Mesendoderm (in vitro differentiated cells): ENCODE data around the gene GRB14.

Source experiments
- DNase-seq: peaks from one replicate; pipeline ENCODE4 v3.0.0; 2013
- H2AK5ac ChIP-seq: 2 replicates; pipeline ENCODE4 v1.6.1; 2013; ENCODE audit warnings: low read length, inconsistent platforms
- H2BK120ac ChIP-seq: 2 replicates; pipeline ENCODE4 v1.6.1; 2013; ENCODE audit warnings: low read depth, mild to moderate bottlenecking, low read length, moderate library complexity, mixed read lengths
- H2BK15ac ChIP-seq: replicated peaks from 2 replicates; pipeline ENCODE4 v1.6.1; 2013; ENCODE audit warnings: low read depth, mild to moderate bottlenecking, moderate library complexity
- H2BK5ac ChIP-seq: 2 replicates; pipeline ENCODE4 v1.6.1; 2013; ENCODE audit warnings: low read length, inconsistent platforms
- H3K18ac ChIP-seq: 2 replicates; pipeline ENCODE4 v1.6.1; 2013; ENCODE audit warnings: mild to moderate bottlenecking, low read length, mixed read lengths
- H3K23ac ChIP-seq: one replicate; pipeline ENCODE4 v1.6.1; 2013; ENCODE audit warnings: low read length
- H3K27ac ChIP-seq: 2 replicates; pipeline ENCODE4 v1.5.1; 2013; ENCODE audit warnings: low read depth, mild to moderate bottlenecking, inconsistent platforms, low read length, moderate library complexity
- H3K27me3 ChIP-seq: 2 replicates; pipeline ENCODE4 v1.6.1; 2013; ENCODE audit warnings: low read length, control low read depth, mild to moderate bottlenecking, inconsistent platforms; ENCODE audit not compliant: insufficient read depth, poor library complexity
- H3K36me3 ChIP-seq: 2 replicates; pipeline ENCODE4 v1.6.1; 2013; ENCODE audit warnings: low read length, inconsistent platforms; ENCODE audit not compliant: control insufficient read depth, insufficient read depth
- H3K4ac ChIP-seq: one replicate; pipeline ENCODE4 v1.6.1; 2013; ENCODE audit warnings: low read depth, mild to moderate bottlenecking, low read length, moderate library complexity
- H3K4me1 ChIP-seq: 2 replicates; pipeline ENCODE4 v1.6.1; 2013; ENCODE audit warnings: low read depth, low read length, inconsistent platforms; ENCODE audit not compliant: control insufficient read depth
- H3K4me2 ChIP-seq: 2 replicates; pipeline ENCODE4 v1.6.1; 2013; ENCODE audit warnings: low read length
- H3K4me3 ChIP-seq: 2 replicates; pipeline ENCODE4 v1.5.1; 2013; ENCODE audit warnings: mild to moderate bottlenecking, low read length
- H3K56ac ChIP-seq: one replicate; pipeline ENCODE4 v1.6.1; 2013; ENCODE audit warnings: low read length
- H3K79me1 ChIP-seq: 2 replicates; pipeline ENCODE4 v1.6.1; 2013; ENCODE audit warnings: low read length, inconsistent platforms
- H3K79me2 ChIP-seq: 2 replicates; pipeline ENCODE4 v1.6.1; 2013; ENCODE audit warnings: mild to moderate bottlenecking, low read length; ENCODE audit not compliant: control insufficient read depth, insufficient read depth
- H3K9ac ChIP-seq: 2 replicates; pipeline ENCODE4 v1.6.1; 2013; ENCODE audit warnings: low read length, inconsistent platforms
- H4K5ac ChIP-seq: one replicate; pipeline ENCODE4 v1.6.1; 2013; ENCODE audit warnings: low read length
- H4K8ac ChIP-seq: one replicate; pipeline ENCODE4 v1.6.1; 2013; ENCODE audit warnings: low read depth, mild to moderate bottlenecking, control low read depth, low read length, moderate library complexity
- WGBS: extraction: QIAGEN DNeasy Blood & Tissue Kit; methylation state at CpG from one replicate; pipeline ENCODE4 v1.1.7; 2013; ENCODE audit warnings: low lambda C conversion rate, missing lambda C conversion rate; ENCODE audit not compliant: insufficient coverage; ENCODE audit errors: extremely low coverage; 5-methylcytosine and 5-hydroxymethylcytosine counted together

GRB14 gene

GRCh38 chr2:164662066-164662465 lies 40.8 kb upstream of the GRB14 start:
- H3K4ac ChIP-seq, result no peak overlapping the region

GRCh38 chr2:164661349-164661748 lies 40.1 kb upstream of the GRB14 start:
- no peaks in the 10 kb centered on the region for H3K79me1 ChIP-seq
- no peak overlapping the region for H3K27ac ChIP-seq
- no peak overlapping the region for H3K18ac ChIP-seq
- H3K4me2 ChIP-seq, result no peak overlapping the region
- H3K27me3 ChIP-seq, result no peaks in the 10 kb centered on the region
- H3K56ac ChIP-seq, result no peak overlapping the region
- H3K23ac ChIP-seq, result no peak overlapping the region
- H3K9ac ChIP-seq, result no peak overlapping the region
- no peak overlapping the region for H4K5ac ChIP-seq
- no peak overlapping the region for H3K4ac ChIP-seq
- no peak overlapping the region for H2BK120ac ChIP-seq
- no peak overlapping the region for H3K4me3 ChIP-seq
- no peak overlapping the region for H2BK15ac ChIP-seq
- H3K36me3 ChIP-seq, result no peaks in the 10 kb centered on the region
- H3K4me1 ChIP-seq, result no peaks in the 10 kb centered on the region
- no peak overlapping the region for H2AK5ac ChIP-seq
- H3K79me2 ChIP-seq, result no peaks in the 10 kb centered on the region
- DNase-seq, result no peak
- H4K8ac ChIP-seq, result no peak overlapping the region
- H2BK5ac ChIP-seq, result no peak overlapping the region

More at GRCh38 chr2:164662066-164662465, 40.8 kb upstream of the GRB14 start:
- no peak overlapping the region for H3K56ac ChIP-seq
- H4K8ac ChIP-seq, result no peak overlapping the region
- H2BK120ac ChIP-seq, result no peak overlapping the region
- no peak overlapping the region for H2AK5ac ChIP-seq
- H3K79me1 ChIP-seq, result no peaks in the 10 kb centered on the region
- H2BK5ac ChIP-seq, result no peak overlapping the region
- no peak overlapping the region for H3K4me2 ChIP-seq
- H3K27me3 ChIP-seq, result no peaks in the 10 kb centered on the region
- H3K9ac ChIP-seq, result no peak overlapping the region
- no peak overlapping the region for H3K27ac ChIP-seq
- H3K36me3 ChIP-seq, result no peaks in the 10 kb centered on the region
- 100% methylated on average over 1 of the region's 1 CpG for WGBS
- H3K79me2 ChIP-seq, result no peaks in the 10 kb centered on the region
- H2BK15ac ChIP-seq, result no peak overlapping the region
- H4K5ac ChIP-seq, result no peak overlapping the region
- H3K4me1 ChIP-seq, result no peaks in the 10 kb centered on the region
- H3K18ac ChIP-seq, result no peak overlapping the region
- H3K4me3 ChIP-seq, result no peak overlapping the region
- H3K23ac ChIP-seq, result no peak overlapping the region
- no peak for DNase-seq

- DNase-seq, result no peak
- Histone ChIP-seq H2BK5ac (no peak overlapping the region), H4K8ac (no peak overlapping the region), H3K9ac (no peak overlapping the region), H2AK5ac (no peak overlapping the region), H3K27ac (no peak overlapping the region), H3K4me3 (no peak overlapping the region), H3K4me2 (no peak overlapping the region), H4K5ac (no peak overlapping the region), H3K4ac (no peak overlapping the region), H3K18ac (no peak overlapping the region), H3K4me1 (no peaks in the 10 kb centered on the region), H3K23ac (no peak overlapping the region), H3K79me1 (no peaks in the 10 kb centered on the region), H3K56ac (no peak overlapping the region), H3K27me3 (no peaks in the 10 kb centered on the region), H2BK15ac (no peak overlapping the region), H3K79me2 (no peaks in the 10 kb centered on the region), H2BK120ac (no peak overlapping the region), H3K36me3 (no peaks in the 10 kb centered on the region)
- WGBS, result no CpG with 5 or more reads among the region's 2 CpGs
Observed at GRCh38 chr2:164657129-164657528, 35.8 kb upstream of the GRB14 start.

GRCh38 chr2:164655750-164656149 lies 34.5 kb upstream of the GRB14 start:
- Histone ChIP-seq H3K9ac (no peak overlapping the region), H4K5ac (no peak overlapping the region), H2AK5ac (no peak overlapping the region), H4K8ac (no peak overlapping the region), H3K4me2 (no peak overlapping the region), H3K27me3 (no peaks in the 10 kb centered on the region), H3K79me1 (no peaks in the 10 kb centered on the region), H3K27ac (no peak overlapping the region), H3K4me1 (no peaks in the 10 kb centered on the region), H3K4me3 (no peak overlapping the region), H3K79me2 (no peaks in the 10 kb centered on the region), H3K23ac (no peak overlapping the region), H2BK5ac (no peak overlapping the region), H2BK15ac (no peak overlapping the region), H2BK120ac (no peak overlapping the region), H3K56ac (no peak overlapping the region), H3K36me3 (no peaks in the 10 kb centered on the region), H3K18ac (no peak overlapping the region), H3K4ac (no peak overlapping the region)
- peak; percentile 14 for DNase-seq
- no CpG with 5 or more reads among the region's 2 CpGs for WGBS

GRCh38 chr2:164655336-164655735 lies 34.1 kb upstream of the GRB14 start:
- Histone ChIP-seq H3K27me3 (no peaks in the 10 kb centered on the region), H2BK15ac (no peak overlapping the region), H3K27ac (no peak overlapping the region), H3K4me3 (no peak overlapping the region), H3K4me2 (no peak overlapping the region), H3K18ac (no peak overlapping the region), H3K4ac (no peak overlapping the region), H2BK5ac (no peak overlapping the region), H3K79me1 (no peaks in the 10 kb centered on the region), H3K79me2 (no peaks in the 10 kb centered on the region), H3K9ac (no peak overlapping the region), H3K36me3 (no peaks in the 10 kb centered on the region), H3K56ac (no peak overlapping the region), H4K8ac (no peak overlapping the region), H3K4me1 (no peaks in the 10 kb centered on the region), H4K5ac (no peak overlapping the region), H3K23ac (no peak overlapping the region), H2AK5ac (no peak overlapping the region), H2BK120ac (no peak overlapping the region)
- no peak for DNase-seq

GRCh38 chr2:164651361-164651760 lies 30.1 kb upstream of the GRB14 start:
- H4K8ac ChIP-seq, result no peak overlapping the region
- H3K79me1 ChIP-seq, result no peaks in the 10 kb centered on the region
- no peak overlapping the region for H2BK5ac ChIP-seq
- no peaks in the 10 kb centered on the region for H3K27me3 ChIP-seq
- H3K9ac ChIP-seq, result no peak overlapping the region
- no peak overlapping the region for H3K27ac ChIP-seq
- H3K56ac ChIP-seq, result no peak overlapping the region
- H3K79me2 ChIP-seq, result no peaks in the 10 kb centered on the region
- H3K4ac ChIP-seq, result no peak overlapping the region
- no peak overlapping the region for H2AK5ac ChIP-seq
- no peak overlapping the region for H2BK15ac ChIP-seq
- H3K4me1 ChIP-seq, result no peaks in the 10 kb centered on the region
- no peaks in the 10 kb centered on the region for H3K36me3 ChIP-seq
- no peak overlapping the region for H3K23ac ChIP-seq
- peak; percentile 27 for DNase-seq
- no peak overlapping the region for H3K4me3 ChIP-seq
- no peak overlapping the region for H3K18ac ChIP-seq
- no peak overlapping the region for H2BK120ac ChIP-seq
- no peak overlapping the region for H3K4me2 ChIP-seq
- WGBS, result no CpG with 5 or more reads among the region's 1 CpG
- no peak overlapping the region for H4K5ac ChIP-seq
